ENCODE data around the gene SEMA3G.

Gene SEMA3G

GRCh38 chr3:52444860-52445793 is at the start of gene SEMA3G:
Gene SEMA3G (minus strand): TSS chr3:52445103. CDS start chr3:52445027, 76 bp downstream.
- peak; percentile 72 to 76 for DNase-seq (ENCODE audit: low read depth in 2 of 2)

GRCh38 chr3:52494445-52494844 is 49.5 kb upstream of the SEMA3G start:
- no peak for DNase-seq (ENCODE audit: low read depth in 2 of 2)

DNA sequence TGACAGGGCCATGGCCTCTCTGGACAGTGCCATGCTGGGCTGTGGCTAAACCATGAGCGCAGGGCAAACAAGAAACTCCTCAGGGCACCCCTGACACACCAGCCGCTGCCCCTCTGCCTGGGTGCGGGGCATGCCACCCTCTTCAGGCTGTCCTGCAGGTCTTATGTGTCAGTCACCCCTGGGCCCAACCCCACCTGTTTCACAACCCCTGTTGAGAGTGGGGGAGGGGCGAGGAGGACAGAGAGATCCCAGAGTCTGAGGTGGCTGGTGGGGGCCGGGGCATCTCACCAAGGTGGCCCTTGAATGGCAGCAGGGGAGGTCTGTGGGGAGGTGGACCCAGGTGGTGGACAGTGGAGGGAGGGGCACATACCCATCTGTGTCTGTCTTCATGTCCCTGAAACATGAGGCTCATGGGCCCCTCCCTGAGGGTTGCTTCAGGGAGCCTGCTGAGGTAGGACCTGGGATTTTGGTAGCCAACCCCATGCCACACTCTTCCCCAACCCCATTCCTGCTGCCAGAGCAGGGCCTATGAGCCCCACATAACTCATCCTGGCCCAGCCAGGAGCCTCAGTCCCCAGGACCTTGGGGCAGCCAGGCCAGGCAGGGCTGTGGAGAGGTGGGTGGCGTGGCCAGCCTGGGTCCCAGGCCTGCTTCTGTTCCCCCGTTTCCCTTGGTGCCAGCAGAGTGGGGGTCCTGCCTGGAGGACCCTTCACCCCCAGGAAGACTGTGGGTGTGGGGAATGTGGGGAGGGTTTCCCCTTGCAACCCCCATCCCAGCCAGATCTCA is 48.5 kb upstream of the SEMA3G start:
- no peak for DNase-seq (ENCODE audit: low read depth in 2 of 2)

GRCh38 chr3:52492059-52492458 is 47.2 kb upstream of the SEMA3G start:
- DNase-seq (ENCODE audit: low read depth in 2 of 2): no peak

DNA sequence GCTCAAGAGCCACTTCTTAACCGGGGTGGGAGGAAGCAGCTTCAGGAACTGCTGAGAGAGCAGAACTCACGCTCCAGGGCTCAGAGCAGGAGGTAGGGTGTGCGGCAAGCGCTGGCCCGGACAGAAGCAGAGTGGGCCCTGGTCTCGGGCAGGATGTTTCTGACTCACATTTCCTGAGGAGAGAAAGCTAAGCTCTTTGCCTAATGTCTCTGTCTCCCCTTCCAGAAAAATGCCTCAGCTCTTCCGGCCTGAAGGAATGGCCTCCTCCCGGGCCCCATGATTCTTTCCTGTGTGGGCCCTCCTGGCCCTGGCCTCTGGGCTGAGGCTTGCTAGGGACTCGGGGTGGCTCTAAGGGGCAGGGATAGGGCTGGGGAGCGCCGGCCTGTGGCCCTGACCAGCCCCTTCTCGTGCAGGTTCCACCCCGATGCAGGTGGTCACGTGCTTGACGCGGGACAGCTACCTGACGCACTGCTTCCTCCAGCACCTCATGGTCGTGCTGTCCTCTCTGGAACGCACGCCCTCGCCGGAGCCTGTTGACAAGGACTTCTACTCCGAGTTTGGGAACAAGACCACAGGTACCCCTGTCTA is 46.1 kb upstream of the SEMA3G start:
- no peak for DNase-seq (ENCODE audit: low read depth in 2 of 2)

DNA sequence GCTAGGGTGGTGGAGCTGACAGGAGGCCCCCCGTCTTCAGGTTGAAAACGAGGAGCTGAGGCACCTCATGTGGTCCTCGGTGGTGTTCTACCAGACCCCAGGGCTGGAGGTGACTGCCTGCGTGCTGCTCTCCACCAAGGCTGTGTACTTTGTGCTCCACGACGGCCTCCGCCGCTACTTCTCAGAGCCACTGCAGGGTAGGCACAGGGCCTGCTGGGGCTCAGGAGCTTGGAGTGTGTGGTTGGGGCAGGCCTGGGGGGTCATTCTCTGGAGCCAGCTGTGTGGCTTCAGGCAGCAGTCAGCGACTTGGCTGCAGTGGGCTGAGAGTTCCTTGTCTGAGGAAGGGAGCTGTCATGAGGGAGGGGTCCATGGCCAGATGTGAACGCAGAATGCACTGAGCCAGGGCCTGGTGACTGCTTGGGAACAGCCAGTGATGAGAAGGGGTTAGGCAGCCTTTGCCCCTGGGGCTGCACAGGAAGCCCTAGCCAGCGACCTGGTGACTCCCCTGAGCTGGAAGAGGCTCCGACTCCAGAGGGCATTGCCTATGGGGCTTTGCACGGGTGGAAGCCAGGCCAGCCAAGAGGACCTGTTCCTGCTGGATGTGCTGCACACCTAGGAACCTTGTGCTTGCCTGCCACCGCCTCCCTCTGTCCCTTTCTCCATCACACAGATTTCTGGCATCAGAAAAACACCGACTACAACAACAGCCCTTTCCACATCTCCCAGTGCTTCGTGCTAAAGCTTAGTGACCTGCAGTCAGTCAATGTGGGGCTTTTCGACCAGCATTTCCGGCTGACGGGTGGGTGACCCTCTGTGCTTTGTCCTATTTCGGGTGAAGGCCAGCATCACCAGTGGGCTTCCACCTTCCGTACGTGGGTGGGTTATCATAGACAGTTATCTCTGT is 45.4 kb upstream of the SEMA3G start:
- no peak for DNase-seq (ENCODE audit: low read depth in 2 of 2)

- no peak for DNase-seq (ENCODE audit: low read depth in 2 of 2)
Observed at GRCh38 chr3:52489453-52489852, 44.5 kb upstream of the SEMA3G start.

GRCh38 chr3:52488746-52489145 is 43.8 kb upstream of the SEMA3G start:
- DNase-seq (ENCODE audit: low read depth in 2 of 2): no peak

- DNase-seq (ENCODE audit: low read depth in 2 of 2): no peak
Observed at GRCh38 chr3:52487788-52488691, 43.1 kb upstream of the SEMA3G start.

DNA sequence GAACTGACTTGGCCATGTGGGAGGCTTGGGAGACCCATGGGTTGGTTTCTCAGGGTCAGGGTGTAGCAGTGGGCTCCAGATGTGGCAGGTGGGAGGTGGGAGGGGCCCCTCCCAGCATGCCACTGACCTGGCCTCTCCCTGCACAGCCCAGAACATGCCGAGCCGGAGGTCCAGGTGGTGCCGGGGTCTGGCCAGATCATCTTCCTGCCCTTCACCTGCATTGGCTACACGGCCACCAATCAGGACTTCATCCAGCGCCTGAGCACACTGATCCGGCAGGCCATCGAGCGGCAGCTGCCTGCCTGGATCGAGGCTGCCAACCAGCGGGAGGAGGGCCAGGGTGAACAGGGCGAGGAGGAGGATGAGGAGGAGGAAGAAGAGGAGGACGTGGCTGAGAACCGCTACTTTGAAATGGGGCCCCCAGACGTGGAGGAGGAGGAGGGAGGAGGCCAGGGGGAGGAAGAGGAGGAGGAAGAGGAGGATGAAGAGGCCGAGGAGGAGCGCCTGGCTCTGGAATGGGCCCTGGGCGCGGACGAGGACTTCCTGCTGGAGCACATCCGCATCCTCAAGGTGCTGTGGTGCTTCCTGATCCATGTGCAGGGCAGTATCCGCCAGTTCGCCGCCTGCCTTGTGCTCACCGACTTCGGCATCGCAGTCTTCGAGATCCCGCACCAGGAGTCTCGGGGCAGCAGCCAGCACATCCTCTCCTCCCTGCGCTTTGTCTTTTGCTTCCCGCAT is 42.3 kb upstream of the SEMA3G start:
- no peak for DNase-seq (ENCODE audit: low read depth in 2 of 2)

DNA sequence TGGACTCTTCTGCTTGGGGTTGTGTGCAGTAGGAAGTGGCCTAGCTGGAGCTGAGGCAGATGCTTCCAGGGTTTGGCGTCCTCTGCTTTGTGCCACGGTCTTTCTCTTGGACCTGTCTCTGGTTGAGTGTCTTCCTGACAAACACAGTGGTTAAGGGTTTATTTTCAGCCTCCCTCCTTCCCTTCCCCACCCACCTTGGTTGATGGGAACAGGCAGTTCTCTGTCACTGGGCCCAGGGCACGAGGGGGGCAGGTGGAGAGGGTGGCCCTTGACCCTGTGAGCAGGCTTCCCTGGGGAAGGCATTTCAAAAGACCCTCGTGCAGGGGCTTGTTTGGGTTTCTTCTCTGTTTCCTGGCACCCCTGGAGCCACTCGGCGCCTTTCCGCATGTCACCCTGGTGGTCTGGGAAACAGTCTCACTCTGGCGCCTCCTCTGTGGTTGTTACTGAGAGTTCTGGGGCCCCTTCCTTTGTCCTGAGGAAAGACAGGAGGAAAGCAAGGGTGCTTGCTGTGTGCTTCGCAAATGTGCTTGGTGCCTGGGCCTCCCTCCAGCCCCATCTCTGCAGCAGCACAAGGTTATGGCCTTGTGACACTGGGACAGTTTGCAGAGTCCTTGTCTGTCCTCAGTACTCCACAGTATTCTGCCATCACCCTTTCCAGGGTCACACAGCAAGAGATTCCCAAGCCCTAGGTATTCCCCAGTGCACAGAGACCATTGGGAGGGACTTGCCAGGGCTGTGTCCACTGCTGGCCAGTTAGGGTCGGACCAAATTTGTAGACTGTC is 40.0 kb upstream of the SEMA3G start:
- DNase-seq (ENCODE audit: low read depth in 2 of 2): no peak

GRCh38 chr3:52483577-52484381 is 38.9 kb upstream of the SEMA3G start:
- no peak for DNase-seq (ENCODE audit: low read depth in 2 of 2)

- no peak for DNase-seq (ENCODE audit: low read depth in 2 of 2)
Observed at GRCh38 chr3:52483081-52483480, 38.2 kb upstream of the SEMA3G start.

GRCh38 chr3:52481819-52482521 is 37.1 kb upstream of the SEMA3G start:
- DNase-seq (ENCODE audit: low read depth in 2 of 2): no peak

- DNase-seq (ENCODE audit: low read depth in 2 of 2): no peak
Observed at GRCh38 chr3:52480768-52481715, 36.1 kb upstream of the SEMA3G start.
